DND-41 (cell line): Measurements from ENCODE around the gene PALM3.

ENCODE experiments used
- ATAC-seq: fragments of 200-7000 bp; cut with Tn5 transposase; 3 replicates; pipeline ENCODE4 v1.9.1; 2021; ENCODE audit warnings: low read depth; ENCODE audit not compliant: insufficient read depth
- DNase-seq: peaks from one replicate; pipeline ENCODE4 v3.0.0-alpha.2; 2020
- H2AFZ ChIP-seq: 2 replicates; pipeline ENCODE4 v1.6.0; 2012; ENCODE audit warnings: low read depth, low read length
- H3K27ac ChIP-seq: 2 replicates; pipeline ENCODE4 v1.5.1; 2012; ENCODE audit warnings: low read length, inconsistent platforms
- H3K27me3 ChIP-seq: fragments of 200-600 bp; sonication (generic); 2 replicates; pipeline ENCODE4 v1.6.0; 2012; ENCODE audit warnings: low read length, mild to moderate bottlenecking, inconsistent platforms; ENCODE audit not compliant: insufficient read depth, poor library complexity
- H3K36me3 ChIP-seq: 2 replicates; pipeline ENCODE4 v1.5.1; 2012; ENCODE audit warnings: low read length, inconsistent platforms; ENCODE audit not compliant: insufficient read depth
- H3K4me1 ChIP-seq: 2 replicates; pipeline ENCODE4 v1.5.1; 2012; ENCODE audit warnings: mild to moderate bottlenecking, low read length; ENCODE audit not compliant: insufficient read depth
- H3K4me2 ChIP-seq: 2 replicates; pipeline ENCODE4 v1.6.0; 2012; ENCODE audit warnings: mild to moderate bottlenecking, moderate library complexity, low read length, inconsistent platforms; ENCODE audit not compliant: insufficient read depth
- H3K4me3 ChIP-seq, 2 experiments: fragments of 200-600 bp in 1 of 2; shearing (Covaris generic) in 1 of 2; 2 replicates each; pipeline ENCODE4 v1.5.1; 2012 to 2016; ENCODE audit warnings: inconsistent platforms in 2 of 2, low read length in 2 of 2, mild to moderate bottlenecking in 2 of 2, low read depth in 1 of 2, moderate library complexity in 1 of 2
- H3K79me2 ChIP-seq: 2 replicates; pipeline ENCODE4 v1.6.0; 2012; ENCODE audit warnings: low read length, inconsistent platforms; ENCODE audit not compliant: insufficient read depth
- H3K9ac ChIP-seq: 2 replicates; pipeline ENCODE4 v1.6.0; 2012; ENCODE audit warnings: low read depth, mild to moderate bottlenecking, inconsistent platforms, low read length, moderate library complexity
- H3K9me3 ChIP-seq: 2 replicates; pipeline ENCODE4 v1.5.1; 2012; ENCODE audit warnings: low read length, moderate library complexity, mild to moderate bottlenecking, inconsistent platforms; ENCODE audit not compliant: insufficient read depth, severe bottlenecking
- H4K20me1 ChIP-seq: 2 replicates; pipeline ENCODE4 v1.6.0; 2012; ENCODE audit warnings: low read length; ENCODE audit not compliant: insufficient read depth
- EZH2 ChIP-seq: IDR thresholded peaks from 3 replicates; pipeline ENCODE4 v1.6.1; 2012; ENCODE audit warnings: borderline replicate concordance, low read depth, mild to moderate bottlenecking, moderate library complexity, low read length, inconsistent platforms; ENCODE audit not compliant: severe bottlenecking
- TF ChIP-seq, protein P1 (sequence below): IDR thresholded peaks from 2 replicates; pipeline ENCODE4 v1.5.1; 2012; ENCODE audit warnings: borderline replicate concordance, low read length, moderate library complexity, mild to moderate bottlenecking; ENCODE audit not compliant: poor library complexity, severe bottlenecking; ENCODE audit errors: extremely low read depth

Gene PALM3

GRCh38 chr19:14091081-14091812 lies 29.4 kb upstream of the PALM3 start:
- peak overlapping the region; percentile 92 for H3K27ac ChIP-seq
- TF ChIP-seq EZH2 = no peak
- TF ChIP-seq, protein P1, sequence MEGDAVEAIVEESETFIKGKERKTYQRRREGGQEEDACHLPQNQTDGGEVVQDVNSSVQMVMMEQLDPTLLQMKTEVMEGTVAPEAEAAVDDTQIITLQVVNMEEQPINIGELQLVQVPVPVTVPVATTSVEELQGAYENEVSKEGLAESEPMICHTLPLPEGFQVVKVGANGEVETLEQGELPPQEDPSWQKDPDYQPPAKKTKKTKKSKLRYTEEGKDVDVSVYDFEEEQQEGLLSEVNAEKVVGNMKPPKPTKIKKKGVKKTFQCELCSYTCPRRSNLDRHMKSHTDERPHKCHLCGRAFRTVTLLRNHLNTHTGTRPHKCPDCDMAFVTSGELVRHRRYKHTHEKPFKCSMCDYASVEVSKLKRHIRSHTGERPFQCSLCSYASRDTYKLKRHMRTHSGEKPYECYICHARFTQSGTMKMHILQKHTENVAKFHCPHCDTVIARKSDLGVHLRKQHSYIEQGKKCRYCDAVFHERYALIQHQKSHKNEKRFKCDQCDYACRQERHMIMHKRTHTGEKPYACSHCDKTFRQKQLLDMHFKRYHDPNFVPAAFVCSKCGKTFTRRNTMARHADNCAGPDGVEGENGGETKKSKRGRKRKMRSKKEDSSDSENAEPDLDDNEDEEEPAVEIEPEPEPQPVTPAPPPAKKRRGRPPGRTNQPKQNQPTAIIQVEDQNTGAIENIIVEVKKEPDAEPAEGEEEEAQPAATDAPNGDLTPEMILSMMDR = no peak
- H3K9me3 ChIP-seq = peaks cover 9% of the 10 kb centered on the region
- peak; percentile 75 for ATAC-seq
- no peaks in the 10 kb centered on the region for H3K27me3 ChIP-seq
- peak overlapping the region; percentile 64 to 74 for H3K4me3 ChIP-seq
- H3K36me3 ChIP-seq = peaks cover 32% of the 10 kb centered on the region
- peak overlapping the region; percentile 81 for H3K4me2 ChIP-seq
- peak overlapping the region; percentile 77 for H2AFZ ChIP-seq
- H3K4me1 ChIP-seq = peaks cover 29% of the 10 kb centered on the region
- peak; percentile 75 for DNase-seq
- H3K79me2 ChIP-seq = peaks cover 24% of the 10 kb centered on the region
- peaks cover 18% of the 10 kb centered on the region for H4K20me1 ChIP-seq
- peak overlapping the region; percentile 94 for H3K9ac ChIP-seq

DNA sequence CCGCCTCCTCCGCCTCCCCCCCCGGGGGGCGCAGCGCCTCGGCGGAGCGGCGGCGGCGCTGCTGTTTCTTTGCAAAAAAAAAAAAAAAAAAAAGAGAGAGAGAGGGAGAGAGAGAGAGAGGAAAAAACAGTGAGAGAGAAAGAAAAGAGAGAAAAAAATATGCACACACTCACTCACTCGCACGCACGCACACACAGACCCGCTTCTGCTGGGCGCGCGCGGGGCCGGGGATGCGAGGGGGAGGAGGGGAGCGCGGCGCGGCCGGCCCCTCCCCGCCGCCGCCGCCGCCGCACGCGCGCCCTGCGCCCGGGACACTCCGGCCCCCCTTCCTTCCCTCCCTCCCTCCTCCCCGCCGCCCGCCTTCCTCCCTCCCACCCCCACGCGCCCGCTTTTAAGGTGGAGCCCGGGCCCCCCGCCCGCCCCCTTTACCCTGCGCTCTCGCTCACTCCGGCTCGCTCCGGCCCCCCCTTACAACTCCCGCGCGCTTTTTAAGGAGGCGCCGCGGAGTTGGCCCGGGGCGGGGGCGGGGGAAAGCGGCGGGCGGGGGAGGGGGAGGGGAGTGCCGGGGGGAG lies 28.7 kb upstream of the PALM3 start, which contains the start of gene SAMD1:
Gene SAMD1, minus strand, starts transcription at position 243 of the 572 bp plus-strand sequence.
- peaks cover 29% of the 10 kb centered on the region for H3K4me1 ChIP-seq
- ATAC-seq (peak; percentile 59), DNase-seq (peak; percentile 93)
- peaks cover 33% of the 10 kb centered on the region for H3K36me3 ChIP-seq
- H4K20me1 ChIP-seq = peaks cover 18% of the 10 kb centered on the region
- H3K9me3 ChIP-seq = peaks cover 9% of the 10 kb centered on the region
- H3K4me2 ChIP-seq = peak within 1 kb of the TSS; percentile 81
- H3K79me2 ChIP-seq = peaks cover 24% of the 10 kb centered on the region
- no peaks in the 10 kb centered on the region for H3K27me3 ChIP-seq
- H3K4me3 ChIP-seq = peak within 1 kb of the TSS; percentile 64 to 81
- peak within 1 kb of the TSS; percentile 92 for H3K27ac ChIP-seq
- no peak for TF ChIP-seq EZH2
- peak within 1 kb of the TSS; percentile 79 for H2AFZ ChIP-seq
- H3K9ac ChIP-seq = peak within 1 kb of the TSS; percentile 94

DNA sequence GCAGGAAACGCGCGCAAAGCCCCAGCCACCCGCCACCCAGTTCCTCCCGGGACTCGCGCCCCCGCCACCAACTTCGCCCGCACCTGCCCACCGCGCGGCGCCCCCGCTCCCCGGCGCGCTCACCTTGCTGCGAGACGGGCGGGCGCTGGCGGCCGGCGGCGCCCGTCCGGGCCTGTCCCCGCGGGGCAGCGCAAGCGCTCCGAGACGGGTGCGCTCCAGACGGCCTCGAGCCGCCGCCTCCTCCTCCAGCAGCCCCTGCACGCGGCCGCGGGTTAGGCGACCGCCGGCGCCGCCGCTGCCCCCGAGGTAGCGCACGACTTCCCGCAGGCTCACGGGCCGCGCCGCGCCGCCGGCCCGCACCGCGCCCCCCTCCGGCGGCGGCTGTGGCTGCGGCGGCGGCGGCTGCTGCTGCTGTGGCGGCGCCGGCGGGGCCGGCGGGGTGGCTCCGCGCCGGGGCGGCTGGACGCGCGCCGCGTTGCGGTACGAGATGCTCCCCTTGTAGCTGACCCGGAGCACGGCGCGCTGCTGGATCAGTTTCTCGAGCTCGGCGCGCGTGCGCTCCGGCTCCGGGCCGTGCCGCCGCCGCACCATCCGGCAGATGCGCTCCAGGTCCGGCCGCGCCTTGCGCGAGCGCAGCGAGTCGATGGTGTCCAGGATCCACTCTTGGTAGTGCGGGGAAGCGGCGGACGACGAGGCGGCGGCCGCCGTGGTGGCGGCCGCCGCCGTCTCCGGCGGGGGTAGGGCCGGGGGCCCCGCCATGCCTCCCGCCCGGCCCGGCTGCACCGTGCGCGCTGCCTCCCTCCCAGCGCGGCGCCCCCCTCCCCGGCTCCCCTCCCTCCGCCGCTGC lies 28.0 kb upstream of the PALM3 start:
- peaks cover 9% of the 10 kb centered on the region for H3K9me3 ChIP-seq
- peaks cover 29% of the 10 kb centered on the region for H3K4me1 ChIP-seq
- peak overlapping the region; percentile 78 for H3K9ac ChIP-seq
- peak overlapping the region; percentile 77 for H3K27ac ChIP-seq
- no peaks in the 10 kb centered on the region for H3K27me3 ChIP-seq
- no peak for TF ChIP-seq EZH2
- TF ChIP-seq, protein P1 = peak; percentile 21
- peak overlapping the region; percentile 61 for H3K4me2 ChIP-seq
- ATAC-seq (peak; percentile 7; the same call in 1 of the 3 replicates), DNase-seq (peak; percentile 61)
- H3K4me3 ChIP-seq = peak overlapping the region; percentile 62 to 81; a peak in 3 of 4 replicates
- H3K79me2 ChIP-seq = peaks cover 24% of the 10 kb centered on the region
- peaks cover 33% of the 10 kb centered on the region for H3K36me3 ChIP-seq
- H2AFZ ChIP-seq = peak overlapping the region; percentile 79
- peaks cover 18% of the 10 kb centered on the region for H4K20me1 ChIP-seq

DNA sequence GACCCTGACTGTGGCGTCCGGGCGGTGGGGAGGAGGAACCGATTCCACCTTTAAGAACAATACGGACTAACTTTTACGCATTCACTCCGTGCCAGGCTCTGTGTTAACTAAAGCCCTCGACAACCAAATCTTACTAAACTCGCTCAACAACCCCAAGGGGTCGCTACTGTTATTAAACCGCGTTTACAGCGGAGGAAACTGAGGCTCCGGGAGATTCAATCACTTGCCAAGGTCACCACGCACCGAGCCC lies 27.5 kb upstream of the PALM3 start:
- H2AFZ ChIP-seq = no peak overlapping the region
- peak overlapping the region in 1 of 2 experiments; percentile 81; a peak in 3 of 4 replicates for H3K4me3 ChIP-seq
- ATAC-seq = no peak
- H3K9ac ChIP-seq = peak overlapping the region; percentile 78
- TF ChIP-seq, protein P1 = no peak
- no peak for TF ChIP-seq EZH2
- no peak for DNase-seq
- H3K9me3 ChIP-seq = peaks cover 9% of the 10 kb centered on the region
- H4K20me1 ChIP-seq = peaks cover 18% of the 10 kb centered on the region
- no peaks in the 10 kb centered on the region for H3K27me3 ChIP-seq
- H3K36me3 ChIP-seq = peaks cover 33% of the 10 kb centered on the region
- peak overlapping the region; percentile 61 for H3K4me2 ChIP-seq
- H3K27ac ChIP-seq = no peak overlapping the region
- H3K79me2 ChIP-seq = peaks cover 24% of the 10 kb centered on the region
- H3K4me1 ChIP-seq = peaks cover 29% of the 10 kb centered on the region
